GM18858 (cell line): ENCODE measurements around the gene NTM.
A peak's percentile ranks its signal among the peaks of the same experiment; 100 is the strongest.

Source experiments
- ATAC-seq: cut with Tn5 transposase; IDR thresholded peaks from one replicate; pipeline ENCODE4 v1.9.1; 2021; ENCODE audit not compliant: unreplicated experiment

Gene NTM

DNA sequence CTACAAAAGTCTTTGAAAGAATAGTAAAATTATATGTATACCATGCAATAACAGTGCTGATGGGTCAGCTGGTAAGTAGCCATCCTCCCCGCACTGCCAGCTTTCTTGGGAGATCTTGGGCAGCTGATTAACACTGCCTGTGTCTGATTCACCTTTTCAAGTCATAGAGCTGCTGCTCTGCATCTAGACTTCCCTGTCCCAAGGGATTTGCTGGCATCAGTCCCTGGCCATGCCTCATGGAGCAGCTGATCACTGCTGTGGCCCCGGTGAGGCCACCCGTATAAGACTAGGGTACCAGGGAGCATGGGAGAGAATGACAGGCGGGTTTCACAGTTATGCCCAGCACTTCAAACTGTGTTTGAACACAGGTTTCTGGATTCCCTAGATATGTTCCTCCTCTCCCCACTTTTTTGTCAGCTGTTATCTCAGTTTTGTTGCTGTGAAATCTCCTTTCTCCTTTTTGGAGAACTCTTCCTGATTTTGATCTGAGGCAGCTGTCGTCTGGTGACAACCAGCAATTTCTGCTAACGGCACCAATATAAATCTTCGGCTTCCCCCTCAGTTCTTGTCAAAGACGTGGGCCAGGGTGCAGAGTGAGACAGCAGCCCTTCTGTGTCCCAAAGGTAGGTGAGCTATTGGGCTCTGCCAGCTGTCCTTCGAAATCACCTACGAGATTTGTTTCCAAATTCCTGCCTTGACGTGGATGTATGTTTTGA is 438.9 kb downstream of the NTM start:
- ATAC-seq: no peak

- no peak for ATAC-seq
Observed at GRCh38 chr11:131810541-131810940, 440.1 kb downstream of the NTM start.

DNA sequence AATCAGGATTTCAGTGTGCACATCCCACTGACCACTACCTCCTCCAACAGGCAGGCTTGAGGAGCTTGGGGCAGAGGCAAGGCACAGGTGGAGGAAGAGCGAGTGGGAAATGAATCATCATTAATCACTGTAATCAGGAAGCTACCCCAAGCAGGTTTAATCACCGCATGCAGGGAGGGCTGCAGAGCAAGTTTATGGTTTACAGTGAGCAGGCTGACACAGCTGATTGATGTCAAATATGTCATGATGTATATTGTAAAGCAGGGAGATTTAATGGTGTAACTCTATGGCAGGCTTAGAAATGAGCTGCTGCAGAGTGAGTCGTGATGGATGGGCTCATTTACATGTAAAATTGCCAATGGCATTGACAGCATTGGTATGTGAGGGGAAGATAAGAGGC is 441.0 kb downstream of the NTM start:
- no peak for ATAC-seq

DNA sequence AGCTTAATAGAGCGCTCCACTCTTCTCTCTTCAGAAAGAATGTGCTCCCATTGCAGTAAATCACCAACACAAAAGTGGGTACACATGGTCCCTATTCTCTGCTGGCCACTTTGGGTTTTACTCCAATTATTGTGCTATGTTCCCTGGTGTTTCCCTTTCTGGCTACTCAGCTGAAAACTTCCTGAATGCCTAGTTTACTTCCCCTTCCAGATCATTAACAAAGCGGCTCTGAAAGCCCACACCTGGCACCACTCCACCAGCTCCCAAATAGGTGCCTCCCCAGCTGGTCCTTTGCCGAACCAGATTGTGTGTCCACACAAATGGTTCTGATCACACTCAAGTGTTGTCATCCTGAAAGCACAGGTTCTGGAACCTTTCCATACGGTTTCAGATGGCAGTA is 443.7 kb downstream of the NTM start:
- ATAC-seq: no peak

GRCh38 chr11:131815590-131815989 is 445.2 kb downstream of the NTM start:
- ATAC-seq: no peak

- no peak for ATAC-seq
Observed at GRCh38 chr11:131816051-131816450, 445.6 kb downstream of the NTM start.

- no peak for ATAC-seq
Observed at GRCh38 chr11:131817687-131818188, 447.3 kb downstream of the NTM start.

- ATAC-seq: no peak
Observed at GRCh38 chr11:131819865-131820264, 449.4 kb downstream of the NTM start.

- no peak for ATAC-seq
Observed at GRCh38 chr11:131822506-131822905, 452.1 kb downstream of the NTM start.

DNA sequence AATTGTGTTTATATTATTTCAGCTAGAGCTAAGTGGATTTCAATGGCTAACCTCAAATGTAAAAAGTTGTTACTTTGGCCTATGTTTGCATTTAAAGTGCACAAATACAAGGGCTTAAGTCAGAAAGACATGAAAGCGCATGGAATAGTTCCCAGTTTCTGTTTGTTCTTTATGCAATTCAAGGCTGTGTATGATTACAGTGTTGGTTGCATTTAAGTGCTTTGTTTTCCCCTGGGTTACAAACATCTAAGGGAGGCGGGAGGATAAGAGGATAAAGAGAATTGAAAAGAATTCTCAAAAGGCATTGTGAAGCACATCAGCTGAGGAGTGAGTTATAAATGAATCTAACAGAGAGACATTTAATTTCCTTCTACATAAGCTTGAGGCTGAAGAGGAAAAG is 453.4 kb downstream of the NTM start:
- no peak for ATAC-seq

- ATAC-seq: no peak
Observed at GRCh38 chr11:131824771-131825170, 454.4 kb downstream of the NTM start.

GRCh38 chr11:131827430-131827829 is 457.0 kb downstream of the NTM start:
- no peak for ATAC-seq

DNA sequence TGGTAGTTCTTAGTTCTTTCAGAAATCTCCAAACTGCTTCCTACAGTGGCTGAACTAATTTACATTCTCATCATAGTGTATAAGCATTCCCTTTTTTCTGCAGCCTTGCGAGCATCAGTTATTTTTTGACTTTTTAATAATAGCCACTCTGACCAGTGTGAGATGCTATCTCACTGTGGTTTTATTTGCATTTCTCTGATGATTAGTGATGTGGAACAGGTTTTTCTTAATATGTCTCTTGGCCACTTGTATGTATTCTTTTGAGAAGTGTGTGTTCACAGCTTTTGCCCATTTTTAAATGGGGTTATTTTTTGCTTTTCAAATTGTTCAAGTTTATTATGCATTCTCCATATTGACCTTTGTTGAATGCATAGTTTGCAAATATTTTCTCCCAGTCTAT is 459.3 kb downstream of the NTM start:
- ATAC-seq: peak; percentile 57

DNA sequence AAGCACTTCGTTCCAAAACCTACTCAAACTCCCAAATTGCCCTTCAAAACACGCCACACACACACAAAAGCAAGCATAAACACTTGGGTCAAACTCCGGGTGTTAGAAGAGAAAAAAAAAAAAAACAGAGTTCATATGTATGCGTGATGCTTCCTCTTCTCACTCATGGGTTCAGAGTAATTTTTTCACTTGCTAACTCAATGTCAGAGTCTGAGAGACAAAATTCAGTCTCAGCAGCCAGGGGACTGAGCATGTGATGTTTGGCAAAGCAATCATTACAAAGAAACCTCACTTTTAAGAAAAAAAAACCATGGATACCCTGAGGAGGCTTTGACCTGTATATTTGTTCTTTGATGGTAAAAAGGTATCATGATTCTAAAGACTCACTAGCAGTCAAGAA is 461.7 kb downstream of the NTM start:
- ATAC-seq: no peak

GRCh38 chr11:131833366-131833765 is 463.0 kb downstream of the NTM start:
- no peak for ATAC-seq

DNA sequence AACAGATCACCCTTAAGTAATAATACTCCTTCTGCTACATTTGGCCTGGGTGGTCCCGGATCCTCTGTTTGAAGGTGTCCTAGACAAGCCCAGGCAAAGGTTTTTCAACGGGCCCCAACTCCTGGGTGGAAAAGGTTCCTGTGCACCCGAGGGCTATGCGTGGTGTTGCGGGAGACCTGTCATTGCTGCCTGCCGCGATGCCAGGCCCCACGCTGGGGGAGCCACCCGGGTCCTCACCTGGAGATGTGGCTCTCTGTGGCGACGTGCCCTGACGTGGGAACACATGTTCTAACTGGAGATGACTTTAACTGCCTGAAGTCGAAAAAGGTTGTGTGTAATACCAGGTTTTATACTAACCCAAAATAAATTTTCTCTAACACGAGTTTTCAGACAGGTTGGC is 467.1 kb downstream of the NTM start:
- ATAC-seq: no peak

DNA sequence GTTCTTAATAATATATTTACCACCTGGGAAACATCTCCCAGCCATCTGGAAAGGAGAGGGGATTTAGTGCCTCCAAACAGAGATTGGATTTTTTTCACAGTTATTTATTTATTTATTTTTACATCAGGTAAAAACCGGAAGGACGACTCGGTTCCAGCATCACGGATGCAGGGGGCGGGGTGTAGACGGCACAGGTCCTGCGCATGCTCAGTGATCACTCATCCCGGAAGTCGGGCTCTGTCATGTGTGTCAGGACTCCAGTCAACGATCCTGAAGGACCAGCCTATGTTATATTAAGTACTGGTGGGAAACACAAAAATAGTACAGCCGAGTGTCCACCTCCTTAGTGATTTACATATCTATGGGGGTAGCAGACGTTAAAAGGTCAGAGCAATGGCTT is 467.6 kb downstream of the NTM start:
- ATAC-seq: no peak

GRCh38 chr11:131839326-131839725 is 468.9 kb downstream of the NTM start:
- ATAC-seq: no peak

DNA sequence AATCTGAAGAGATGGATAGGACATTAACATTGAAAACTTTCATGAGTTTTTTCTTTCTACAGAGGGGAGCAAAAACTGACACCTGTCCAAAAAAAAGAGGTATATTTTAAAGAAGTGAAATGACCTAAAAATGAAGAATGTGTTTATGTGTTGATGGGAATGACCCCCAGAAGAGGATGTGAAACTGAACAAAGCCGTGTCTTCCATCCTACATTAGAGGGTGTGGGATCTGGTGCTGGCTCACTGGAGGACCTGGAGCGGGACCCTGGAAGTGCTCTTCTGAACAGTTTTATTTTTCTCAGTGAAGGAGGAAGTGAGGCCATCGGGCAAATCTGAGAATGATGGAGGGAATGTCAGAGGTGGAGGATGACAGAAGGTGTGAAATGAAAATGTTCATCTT is 470.1 kb downstream of the NTM start:
- ATAC-seq: no peak

GRCh38 chr11:131841028-131841427 is 470.6 kb downstream of the NTM start:
- ATAC-seq: no peak

- no peak for ATAC-seq
Observed at GRCh38 chr11:131841925-131842635, 471.7 kb downstream of the NTM start.

DNA sequence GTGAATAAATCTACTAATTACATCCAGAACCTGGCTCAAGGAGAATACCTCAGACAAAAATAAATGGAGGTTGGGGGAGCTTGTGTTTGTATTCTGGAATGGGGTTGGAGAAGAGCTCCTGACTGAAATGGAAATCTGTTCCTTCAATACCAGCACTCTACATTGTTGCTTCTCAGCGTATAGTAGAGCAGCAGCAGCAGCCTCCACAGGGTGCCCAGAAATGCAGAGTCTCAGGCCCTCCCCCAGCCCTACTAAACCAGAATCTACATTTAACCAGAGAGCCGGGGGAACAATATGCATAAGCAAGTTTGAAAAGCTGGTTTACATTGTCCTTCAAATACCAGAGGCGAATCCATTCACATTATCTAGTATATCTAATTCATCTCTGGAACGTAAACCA is 474.8 kb downstream of the NTM start:
- ATAC-seq: no peak

- ATAC-seq: no peak
Observed at GRCh38 chr11:131849485-131849884, 479.1 kb downstream of the NTM start.
